ENCODE data around the gene OTUD3. TPM values are rescaled to one million over a fixed set of nuclear protein-coding genes. Genes with fewer than 3 reads are reported as not detected.
"Not testable (repeated sequence)": the region's sequence is repeated elsewhere in the genome, so short reads cannot be mapped to it uniquely, and the experiment has no call there.

Gene OTUD3
- total RNA-seq, 3 donors from 2014 or later, result 7.8 to 15.4 (median 11.6) TPM

DNA sequence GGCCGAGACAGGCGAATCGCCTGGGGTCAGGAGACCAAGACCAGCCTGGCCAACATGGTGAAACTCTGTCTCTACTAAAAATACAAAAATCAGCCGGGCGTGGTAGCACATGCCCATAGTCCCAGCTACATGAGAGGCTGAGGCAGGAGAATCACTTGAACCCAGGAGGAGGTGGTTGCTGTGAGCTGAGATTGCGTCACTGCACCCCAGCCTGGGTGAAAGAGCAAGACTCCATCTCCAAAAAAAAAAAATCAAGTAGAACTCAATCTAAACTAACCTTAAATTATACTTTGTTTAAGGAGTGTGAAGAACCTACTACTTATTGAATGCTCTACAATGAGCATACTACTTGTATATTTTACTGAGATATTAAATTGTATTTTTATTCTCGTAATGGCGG is 36.6 kb upstream of the OTUD3 start:
- Histone ChIP-seq H3K4me3 (no peak overlapping the region), H3K4me1 (ENCODE audit: low read depth) (peaks cover 10% of the 10 kb centered on the region), H3K36me3 (ENCODE audit: low read depth) (no peaks in the 10 kb centered on the region), H3K9me3 (no peaks in the 10 kb centered on the region)
- TF ChIP-seq, protein P1, sequence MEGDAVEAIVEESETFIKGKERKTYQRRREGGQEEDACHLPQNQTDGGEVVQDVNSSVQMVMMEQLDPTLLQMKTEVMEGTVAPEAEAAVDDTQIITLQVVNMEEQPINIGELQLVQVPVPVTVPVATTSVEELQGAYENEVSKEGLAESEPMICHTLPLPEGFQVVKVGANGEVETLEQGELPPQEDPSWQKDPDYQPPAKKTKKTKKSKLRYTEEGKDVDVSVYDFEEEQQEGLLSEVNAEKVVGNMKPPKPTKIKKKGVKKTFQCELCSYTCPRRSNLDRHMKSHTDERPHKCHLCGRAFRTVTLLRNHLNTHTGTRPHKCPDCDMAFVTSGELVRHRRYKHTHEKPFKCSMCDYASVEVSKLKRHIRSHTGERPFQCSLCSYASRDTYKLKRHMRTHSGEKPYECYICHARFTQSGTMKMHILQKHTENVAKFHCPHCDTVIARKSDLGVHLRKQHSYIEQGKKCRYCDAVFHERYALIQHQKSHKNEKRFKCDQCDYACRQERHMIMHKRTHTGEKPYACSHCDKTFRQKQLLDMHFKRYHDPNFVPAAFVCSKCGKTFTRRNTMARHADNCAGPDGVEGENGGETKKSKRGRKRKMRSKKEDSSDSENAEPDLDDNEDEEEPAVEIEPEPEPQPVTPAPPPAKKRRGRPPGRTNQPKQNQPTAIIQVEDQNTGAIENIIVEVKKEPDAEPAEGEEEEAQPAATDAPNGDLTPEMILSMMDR (IDR thresholded peaks at IDR 0.05), result no peak
- intact Hi-C loops (cut with DNase I, micrococcal nuclease), result no loop called here
- DNase-seq (no peak), ATAC-seq (no peak)

DNA sequence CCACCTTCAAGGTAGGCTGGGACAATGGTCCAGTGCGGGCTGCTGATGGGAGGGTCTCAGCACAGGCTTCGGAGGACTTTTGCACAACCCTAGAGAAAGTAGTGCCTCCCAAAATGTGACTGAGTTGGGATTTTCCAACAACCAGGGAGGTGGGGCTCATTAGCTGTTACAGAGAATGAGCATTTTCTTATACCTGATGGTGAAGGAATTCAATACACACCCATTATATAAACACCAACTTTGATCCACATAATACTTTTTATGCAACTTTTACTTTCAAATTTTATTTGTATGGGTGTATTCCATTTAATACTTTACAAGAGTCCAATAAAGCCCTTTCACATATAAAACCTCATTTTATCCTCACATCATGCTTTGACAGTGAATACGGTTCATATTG is 35.9 kb upstream of the OTUD3 start:
- TF ChIP-seq, protein P1 (IDR thresholded peaks at IDR 0.05), result no peak
- DNase-seq, result peak in 1 of 3 donors; percentile 36
- Histone ChIP-seq H3K9me3 (no peaks in the 10 kb centered on the region), H3K4me3 (no peak overlapping the region), H3K4me1 (ENCODE audit: low read depth) (peaks cover 10% of the 10 kb centered on the region), H3K36me3 (ENCODE audit: low read depth) (no peaks in the 10 kb centered on the region)
- intact Hi-C loops (cut with DNase I, micrococcal nuclease), result no loop called here
- ATAC-seq, result peak; percentile 85

DNA sequence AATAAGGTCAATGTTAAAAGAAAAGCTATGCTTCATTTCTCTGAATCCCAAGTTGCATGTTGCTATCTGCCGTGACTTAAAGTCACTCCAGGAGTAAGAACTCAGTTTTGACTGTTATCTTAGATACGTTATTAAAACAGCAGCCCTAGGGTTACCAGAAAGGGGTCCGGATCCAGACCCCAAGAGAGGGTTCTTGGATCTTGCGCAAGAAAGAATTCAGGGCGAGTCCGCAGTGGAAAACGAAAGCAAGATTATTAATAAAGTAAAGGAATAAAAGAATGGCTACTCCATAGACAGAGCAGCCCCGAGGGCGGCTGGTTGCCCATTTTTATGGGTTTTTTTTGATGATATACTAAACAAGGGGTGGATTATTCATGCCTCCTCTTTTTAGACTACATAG is 34.9 kb upstream of the OTUD3 start:
- DNase-seq; H3K4me3 ChIP-seq; H3K9me3 ChIP-seq; H3K36me3 ChIP-seq (ENCODE audit: low read depth); intact Hi-C loops (cut with DNase I, micrococcal nuclease); ATAC-seq; H3K4me1 ChIP-seq (ENCODE audit: low read depth): not testable (repeated sequence)

DNA sequence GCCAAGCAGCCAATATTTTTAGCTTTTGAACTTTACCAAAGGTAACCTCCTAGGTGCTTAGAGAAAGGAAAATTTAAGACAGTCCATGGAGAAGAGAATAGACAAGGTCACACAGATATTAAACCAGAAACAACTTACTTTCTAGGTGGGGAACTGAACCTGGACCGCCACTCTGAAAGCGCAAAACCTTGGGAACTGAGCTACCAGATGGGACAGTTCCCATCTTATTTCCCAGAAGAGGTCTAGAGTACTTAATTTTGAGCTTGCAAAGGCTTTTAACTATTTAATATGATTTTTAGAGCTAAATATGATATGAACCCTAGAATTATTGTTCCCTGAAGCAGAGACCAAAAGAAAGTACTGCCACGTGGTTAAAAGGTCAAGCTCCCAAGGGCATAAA is 32.9 kb upstream of the OTUD3 start:
- H3K4me1 ChIP-seq (ENCODE audit: low read depth); H3K36me3 ChIP-seq (ENCODE audit: low read depth); ATAC-seq; H3K4me3 ChIP-seq; DNase-seq; H3K9me3 ChIP-seq; intact Hi-C loops (cut with DNase I, micrococcal nuclease): not testable (repeated sequence)

DNA sequence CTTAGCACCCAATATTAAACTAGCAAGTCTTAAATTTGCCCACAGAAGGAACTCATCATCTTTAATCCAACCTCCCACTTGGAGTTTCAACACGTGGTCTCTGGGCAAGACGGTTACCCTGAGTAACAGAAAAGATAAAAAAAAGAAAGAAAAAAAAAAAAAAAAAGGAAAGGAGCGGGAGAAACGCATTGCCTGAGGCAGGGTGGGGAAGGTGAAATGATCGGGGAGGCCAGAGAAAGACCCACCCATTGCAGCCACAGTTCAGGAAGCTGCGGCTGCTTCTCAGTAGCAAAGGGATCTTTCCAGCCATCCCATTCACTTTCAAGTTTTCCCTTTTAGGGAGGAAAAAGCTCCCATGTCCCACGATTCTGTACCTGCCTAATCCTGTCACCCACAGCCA is 32.0 kb upstream of the OTUD3 start:
- no peaks in the 10 kb centered on the region for H3K9me3 ChIP-seq
- DNase-seq (no peak), ATAC-seq (no peak)
- no peaks in the 10 kb centered on the region for H3K36me3 ChIP-seq (ENCODE audit: low read depth)
- peaks cover 9% of the 10 kb centered on the region for H3K4me1 ChIP-seq (ENCODE audit: low read depth)
- intact Hi-C loops (cut with DNase I, micrococcal nuclease), result no loop called here
- TF ChIP-seq, protein P1 (IDR thresholded peaks at IDR 0.05), result no peak
- H3K4me3 ChIP-seq, result no peak overlapping the region

DNA sequence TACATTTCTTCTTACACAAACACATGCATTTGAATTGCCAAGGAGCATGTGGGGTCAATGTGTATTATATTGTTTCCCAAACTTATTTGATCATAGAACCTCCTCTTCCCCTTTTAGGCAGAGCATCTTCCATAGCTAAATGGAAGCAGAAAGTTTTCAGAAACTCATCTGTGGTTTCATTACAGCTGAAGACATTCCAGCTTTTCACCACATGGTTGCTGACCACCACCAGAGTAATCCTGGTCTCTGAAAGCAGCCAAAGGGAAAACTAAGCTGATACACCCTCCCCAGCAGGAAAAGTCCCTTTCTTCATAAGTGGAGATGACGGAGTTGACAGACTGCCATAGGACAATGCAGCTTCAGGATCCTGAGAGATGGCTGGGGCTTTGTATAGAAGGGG is 30.2 kb upstream of the OTUD3 start:
- Histone ChIP-seq H3K36me3 (ENCODE audit: low read depth) (no peaks in the 10 kb centered on the region), H3K4me3 (no peak overlapping the region), H3K9me3 (no peaks in the 10 kb centered on the region), H3K4me1 (ENCODE audit: low read depth) (no peaks in the 10 kb centered on the region)
- TF ChIP-seq, protein P1 (IDR thresholded peaks at IDR 0.05), result no peak
- ATAC-seq (no peak), DNase-seq (no peak)
- intact Hi-C loops (cut with DNase I, micrococcal nuclease), result no loop called here

DNA sequence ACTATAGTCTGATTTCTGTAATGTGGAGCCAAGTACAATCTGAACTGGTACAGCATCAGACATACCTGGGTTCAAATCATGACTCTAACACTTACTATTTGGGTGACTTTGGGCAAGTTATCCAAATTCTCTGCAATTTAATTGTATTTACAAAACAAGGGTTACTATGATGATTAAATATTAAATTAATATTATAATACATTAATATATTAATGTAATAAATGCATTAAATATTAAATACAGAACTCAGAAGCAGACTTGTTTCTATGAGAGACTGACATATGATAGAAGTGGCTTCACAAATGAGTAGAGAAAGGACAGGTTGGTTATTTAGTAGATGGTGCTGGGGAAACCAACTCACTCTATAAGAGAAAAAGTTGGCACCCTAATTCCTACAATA is 27.3 kb upstream of the OTUD3 start:
- no peak overlapping the region for H3K4me3 ChIP-seq
- intact Hi-C loops (cut with DNase I, micrococcal nuclease), result no loop called here
- no peaks in the 10 kb centered on the region for H3K36me3 ChIP-seq (ENCODE audit: low read depth)
- TF ChIP-seq, protein P1 (IDR thresholded peaks at IDR 0.05), result no peak
- no peaks in the 10 kb centered on the region for H3K4me1 ChIP-seq (ENCODE audit: low read depth)
- ATAC-seq (no peak), DNase-seq (no peak)
- no peaks in the 10 kb centered on the region for H3K9me3 ChIP-seq
